HG03280 (cell line): ENCODE results near the gene SPINT2.

Source experiments
- ATAC-seq: cut with Tn5 transposase; IDR thresholded peaks from one replicate; pipeline ENCODE4 v1.9.1; 2021; ENCODE audit warnings: mild to moderate bottlenecking, moderate library complexity; ENCODE audit not compliant: unreplicated experiment

The SPINT2 gene

GRCh38 chr19:38266981-38267597, 2.7 kb downstream of the SPINT2 start:
- ATAC-seq, result no peak

DNA sequence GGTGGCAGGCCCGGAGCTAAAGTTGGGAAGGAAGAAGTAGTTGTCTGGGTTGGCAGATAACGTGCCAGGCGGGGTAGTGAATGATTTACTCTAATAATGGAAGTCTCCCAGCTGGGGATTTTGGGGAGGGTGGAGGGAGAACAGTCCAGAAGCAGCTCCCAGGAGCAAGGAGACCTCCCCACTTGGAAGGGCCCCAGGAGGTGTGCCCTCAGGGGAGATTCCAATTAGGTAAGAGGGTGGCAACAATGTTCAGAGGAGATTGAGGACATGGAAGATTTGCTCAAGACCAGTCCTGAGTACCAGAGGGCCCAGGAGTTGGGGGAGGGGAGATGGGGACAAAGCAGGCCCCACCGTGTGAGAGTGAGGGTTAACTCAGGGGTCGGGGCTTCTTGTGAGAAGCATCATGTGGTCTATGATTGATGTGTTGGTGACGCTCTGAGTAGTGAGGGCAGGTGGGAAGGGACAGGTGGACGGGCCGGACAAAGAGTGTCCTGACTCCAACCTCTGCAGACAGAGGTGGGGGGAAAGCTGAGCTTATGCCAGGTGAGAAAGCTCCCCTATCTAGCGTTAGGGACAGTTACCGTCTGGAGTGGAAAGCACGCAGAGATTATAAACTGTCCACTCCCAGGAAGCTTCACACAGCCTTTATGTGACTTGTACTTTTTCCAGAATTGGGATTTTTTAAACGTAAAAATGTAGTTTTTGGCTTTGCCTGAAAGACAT, 3.5 kb downstream of the SPINT2 start:
- ATAC-seq, result no peak

DNA sequence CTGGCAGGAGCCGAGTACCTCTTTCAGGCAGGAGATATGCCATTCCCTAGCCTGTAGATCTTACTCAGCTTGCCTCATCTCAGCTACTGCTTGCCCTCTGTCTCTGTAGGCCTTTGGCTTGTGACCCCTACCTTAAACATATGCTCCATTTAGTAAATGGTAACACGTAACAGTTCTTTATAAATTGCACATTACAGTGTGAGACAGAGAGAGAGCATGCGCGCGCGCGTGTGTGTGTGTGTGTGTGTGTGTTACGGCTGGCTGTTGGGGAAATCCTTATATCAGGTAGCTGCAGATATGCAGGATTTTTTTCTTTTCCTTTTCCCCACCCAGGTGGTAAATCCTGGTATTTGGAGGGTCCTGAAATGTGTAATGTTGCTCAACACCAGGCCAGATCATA, 4.2 kb downstream of the SPINT2 start:
- no peak for ATAC-seq

GRCh38 chr19:38270587-38271167, 6.3 kb downstream of the SPINT2 start:
- no peak for ATAC-seq

DNA sequence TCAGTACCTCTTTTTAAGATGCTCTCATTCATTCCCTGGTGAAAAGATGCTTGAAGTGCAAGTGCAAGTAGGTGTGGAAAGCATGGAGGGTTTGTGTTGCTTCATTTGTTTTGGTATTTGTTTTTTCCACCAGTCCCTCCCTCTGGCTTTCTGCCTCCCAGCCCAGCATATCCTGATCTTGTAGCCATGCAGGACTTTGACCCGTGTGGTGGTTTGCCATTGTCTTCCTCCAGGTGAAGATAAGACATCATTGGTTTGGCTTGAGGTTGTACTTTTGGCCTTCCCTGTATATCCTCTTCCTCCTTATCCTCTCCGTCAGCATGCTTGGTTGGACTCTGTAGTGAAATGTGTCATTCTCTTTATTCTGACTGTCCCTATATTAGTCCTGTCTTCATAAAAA, 9.1 kb downstream of the SPINT2 start:
- ATAC-seq, result no peak

DNA sequence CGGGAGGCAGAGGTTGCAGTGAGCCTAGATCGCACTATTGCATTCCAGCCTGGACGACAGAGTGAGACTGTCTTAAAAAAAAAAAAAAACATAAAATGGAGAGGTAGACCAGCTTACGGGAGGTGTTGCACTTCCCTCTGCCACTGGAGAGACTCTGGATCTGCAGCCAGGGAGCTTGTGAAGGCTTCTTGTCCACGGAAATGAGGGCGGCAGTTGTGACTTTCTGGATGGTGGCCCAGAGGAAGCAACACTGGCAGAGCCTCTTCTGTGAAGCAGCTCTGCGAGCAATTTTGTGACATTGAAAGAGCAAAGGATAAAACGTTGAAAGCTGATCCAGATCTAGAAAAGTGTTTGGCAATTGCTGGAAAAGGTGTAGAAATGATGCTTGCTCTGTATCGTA, 10.4 kb downstream of the SPINT2 start:
- no peak for ATAC-seq

DNA sequence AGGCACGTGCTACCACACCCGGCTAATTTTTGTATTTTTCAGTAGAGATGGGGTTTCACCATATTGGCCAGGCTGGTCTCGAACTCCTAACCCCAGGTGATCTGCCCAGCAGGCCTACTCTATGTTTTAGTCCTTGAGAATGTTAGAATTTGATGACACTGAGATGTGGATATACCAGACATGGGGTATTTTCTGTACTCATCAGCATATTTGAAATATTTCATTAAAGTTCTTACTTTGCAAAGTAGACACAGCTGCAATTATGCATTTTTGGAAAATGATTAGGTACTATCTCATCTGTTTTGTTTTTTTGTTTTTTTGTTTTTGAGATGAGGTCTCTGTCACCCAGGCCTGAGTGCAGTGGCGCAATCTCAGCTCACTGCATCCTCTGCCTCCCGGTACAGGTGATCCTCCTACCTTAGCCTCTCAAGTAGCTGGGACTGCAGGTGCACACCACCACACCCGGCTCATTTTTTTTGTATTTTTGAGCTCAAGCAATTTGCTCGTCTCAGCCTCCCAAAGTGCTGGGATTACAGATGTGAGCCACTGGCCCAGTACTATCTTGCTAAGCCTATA, 12.7 kb downstream of the SPINT2 start:
- no peak for ATAC-seq

DNA sequence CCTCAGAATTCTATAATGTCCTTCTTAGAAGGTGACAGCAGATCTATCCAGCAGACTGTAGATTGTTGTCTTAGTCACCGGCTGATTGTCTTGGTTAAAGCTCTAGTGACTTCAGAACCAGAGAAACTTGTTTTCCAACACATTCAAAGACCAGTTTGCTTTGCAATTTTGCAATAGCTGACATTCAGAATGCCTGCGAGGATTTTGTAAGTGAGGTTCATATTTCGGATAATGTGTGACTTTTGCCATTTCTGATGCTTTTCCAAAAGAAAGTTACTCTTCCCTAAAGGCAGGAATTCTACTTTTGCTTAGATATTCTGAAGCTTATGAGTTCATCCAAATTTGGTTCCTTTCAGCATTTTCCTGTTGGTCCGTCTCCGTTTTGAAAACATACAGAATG, 13.2 kb downstream of the SPINT2 start:
- ATAC-seq, result no peak

DNA sequence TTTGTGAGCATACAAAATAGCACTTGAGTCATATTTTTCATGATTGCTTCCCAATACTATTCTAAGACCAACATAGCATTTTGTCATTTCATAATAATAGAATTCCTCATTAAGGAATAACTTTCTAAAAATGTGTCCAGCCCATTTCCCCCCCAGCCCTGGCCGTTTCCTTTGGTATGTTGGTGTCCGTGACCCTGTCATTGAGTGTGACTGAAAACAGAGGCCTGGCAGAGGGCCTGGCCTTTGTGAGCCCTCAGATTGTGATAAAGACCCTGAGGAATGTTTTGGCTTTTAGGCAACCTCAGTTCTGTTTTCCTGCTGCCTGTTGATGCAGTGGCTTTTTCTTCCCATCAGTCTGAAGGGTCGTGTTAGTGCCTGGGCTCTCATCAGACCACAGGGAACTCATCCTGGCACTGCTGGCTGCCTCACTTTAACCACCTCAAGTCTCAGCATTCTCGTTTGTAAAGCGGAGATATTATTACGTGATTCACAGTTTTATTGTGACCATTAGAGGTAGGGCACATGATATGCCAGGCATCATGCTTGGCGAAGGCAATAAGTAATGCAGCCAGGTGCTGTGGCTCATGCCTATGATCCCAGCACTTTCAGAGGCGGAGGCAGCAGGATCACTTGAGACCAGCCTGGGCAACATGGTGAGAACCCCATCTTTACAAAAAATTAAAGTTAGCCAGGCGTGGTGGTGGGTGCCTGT, 13.8 kb downstream of the SPINT2 start:
- no peak for ATAC-seq

DNA sequence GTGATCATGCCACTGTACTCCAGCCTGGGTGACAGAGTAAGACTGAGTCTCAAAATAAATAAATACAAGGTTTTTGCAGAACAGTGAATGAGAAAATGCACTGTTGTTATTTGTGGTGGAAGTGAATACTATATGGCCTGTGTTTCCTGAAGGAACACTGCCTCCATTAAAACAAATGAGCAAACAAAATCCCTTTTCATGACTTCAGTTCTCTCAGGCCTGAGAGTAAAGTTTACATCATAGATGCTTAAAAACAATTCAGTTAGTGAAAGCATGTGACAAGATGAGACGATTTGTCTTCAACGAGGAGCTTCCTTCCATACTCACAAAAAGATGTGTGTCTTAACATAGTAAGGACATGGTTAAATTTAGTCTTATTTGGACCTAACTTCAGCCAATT, 14.4 kb downstream of the SPINT2 start:
- no peak for ATAC-seq

GRCh38 chr19:38280030-38280921, 15.9 kb downstream of the SPINT2 start:
- ATAC-seq, result no peak

DNA sequence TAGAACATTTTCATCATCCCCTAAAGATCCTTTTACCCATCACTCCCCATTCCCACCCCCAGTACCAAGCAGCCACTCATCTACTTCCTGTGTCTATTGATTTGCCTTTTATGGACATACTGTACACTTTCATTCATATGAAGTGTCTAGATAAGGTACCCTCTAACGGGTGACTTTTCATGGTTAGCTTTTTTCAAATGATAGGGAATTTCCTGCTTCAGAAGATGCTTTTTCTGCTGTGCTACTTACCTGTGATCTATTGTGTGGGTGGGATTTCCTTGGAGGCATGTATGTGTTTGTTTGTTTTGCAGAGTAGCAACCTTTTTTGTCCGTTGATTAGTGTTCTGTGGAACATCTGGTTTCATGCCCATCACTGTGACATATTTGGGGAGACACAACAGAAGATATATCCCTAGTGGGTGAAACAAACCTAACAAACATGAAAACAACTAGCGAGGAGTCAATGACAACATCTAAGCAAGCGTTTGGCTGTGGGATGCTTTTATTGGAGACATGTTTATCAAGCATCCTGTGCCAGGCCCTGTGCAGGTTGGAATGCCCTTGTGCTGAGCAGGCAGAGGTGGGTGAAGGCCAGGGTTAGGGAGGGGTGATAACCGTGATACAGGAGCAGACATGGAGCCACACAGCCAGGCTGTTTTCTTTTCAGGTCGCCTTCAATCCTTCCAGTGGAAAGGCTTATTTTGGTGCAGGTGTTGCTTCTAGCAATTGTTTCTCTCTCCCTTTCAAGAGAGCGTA, 17.6 kb downstream of the SPINT2 start:
- ATAC-seq, result no peak

DNA sequence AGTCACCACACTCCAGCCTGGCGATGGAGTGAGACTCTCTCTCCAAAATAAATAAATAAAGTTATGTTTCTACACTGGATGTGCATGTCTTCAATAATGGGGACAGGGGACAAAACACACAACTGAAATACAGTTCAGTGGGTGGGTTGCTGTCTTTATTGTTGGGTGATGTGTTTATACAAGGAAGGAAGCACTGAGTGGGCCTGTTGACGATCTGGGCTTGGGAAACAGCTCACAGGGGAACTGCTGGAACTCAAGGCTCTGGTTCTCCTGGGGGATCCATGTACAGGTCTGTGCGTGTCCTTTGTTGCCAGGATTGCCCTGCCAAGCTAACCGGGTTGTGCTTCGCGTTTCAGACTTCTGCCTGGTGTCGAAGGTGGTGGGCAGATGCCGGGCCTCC, 18.9 kb downstream of the SPINT2 start:
- no peak for ATAC-seq

- no peak for ATAC-seq
Measured at GRCh38 chr19:38284422-38284821, 20.0 kb downstream of the SPINT2 start.

- no peak for ATAC-seq
Measured at GRCh38 chr19:38285567-38285966, 21.2 kb downstream of the SPINT2 start.

GRCh38 chr19:38287604-38288003, 23.2 kb downstream of the SPINT2 start:
- no peak for ATAC-seq

GRCh38 chr19:38288123-38288855, 23.9 kb downstream of the SPINT2 start:
- ATAC-seq, result no peak

DNA sequence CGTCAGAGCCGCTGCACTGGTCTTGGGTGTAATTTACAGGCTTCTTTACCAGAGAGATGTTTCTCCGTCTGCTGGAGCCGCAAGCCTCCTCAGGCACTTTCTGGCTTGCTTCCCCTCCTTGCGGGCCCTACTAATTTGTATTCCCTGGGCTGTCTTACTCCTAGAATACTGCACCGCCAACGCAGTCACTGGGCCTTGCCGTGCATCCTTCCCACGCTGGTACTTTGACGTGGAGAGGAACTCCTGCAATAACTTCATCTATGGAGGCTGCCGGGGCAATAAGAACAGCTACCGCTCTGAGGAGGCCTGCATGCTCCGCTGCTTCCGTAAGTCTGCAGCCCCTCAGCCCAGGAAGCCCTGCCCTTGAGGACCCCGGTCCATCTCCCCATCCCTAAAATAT, 25.6 kb downstream of the SPINT2 start:
- ATAC-seq, result no peak

DNA sequence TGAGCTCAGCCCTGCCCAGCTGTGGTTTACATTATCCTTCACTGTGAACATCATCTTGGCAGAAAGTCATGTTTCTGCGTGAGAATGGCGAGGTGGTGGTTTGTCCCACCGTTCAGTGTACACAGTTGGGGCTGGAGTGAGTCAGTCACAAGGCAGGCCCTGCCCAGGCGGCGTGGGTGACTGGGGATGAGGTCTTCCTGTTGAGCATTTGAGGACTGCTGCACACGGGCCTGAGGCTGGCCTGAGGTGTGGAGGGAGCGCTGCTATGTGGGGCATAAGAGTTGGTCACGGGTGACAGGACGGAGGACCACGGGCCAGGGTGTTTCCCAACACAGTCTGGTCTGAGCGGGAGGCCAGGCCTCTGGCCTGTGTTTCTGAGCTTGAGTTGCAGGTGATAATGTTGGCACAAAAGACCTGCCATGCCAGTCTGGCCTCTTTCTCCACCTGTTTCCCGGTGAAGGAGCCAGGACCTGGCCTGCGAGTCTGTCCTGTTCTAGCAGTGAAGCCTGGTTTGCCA, 26.3 kb downstream of the SPINT2 start:
- ATAC-seq, result no peak
